NCI-H1694 (cell line): ENCODE measurements around the gene SPATA33.

Source experiments
- DNase-seq: peaks from one replicate; lab custom pipeline; 2025; lab: John Stamatoyannopoulos, UW

The SPATA33 gene

GRCh38 chr16:89709716-89710432, 52.2 kb downstream of the SPATA33 start:
- DNase-seq = no peak

DNA sequence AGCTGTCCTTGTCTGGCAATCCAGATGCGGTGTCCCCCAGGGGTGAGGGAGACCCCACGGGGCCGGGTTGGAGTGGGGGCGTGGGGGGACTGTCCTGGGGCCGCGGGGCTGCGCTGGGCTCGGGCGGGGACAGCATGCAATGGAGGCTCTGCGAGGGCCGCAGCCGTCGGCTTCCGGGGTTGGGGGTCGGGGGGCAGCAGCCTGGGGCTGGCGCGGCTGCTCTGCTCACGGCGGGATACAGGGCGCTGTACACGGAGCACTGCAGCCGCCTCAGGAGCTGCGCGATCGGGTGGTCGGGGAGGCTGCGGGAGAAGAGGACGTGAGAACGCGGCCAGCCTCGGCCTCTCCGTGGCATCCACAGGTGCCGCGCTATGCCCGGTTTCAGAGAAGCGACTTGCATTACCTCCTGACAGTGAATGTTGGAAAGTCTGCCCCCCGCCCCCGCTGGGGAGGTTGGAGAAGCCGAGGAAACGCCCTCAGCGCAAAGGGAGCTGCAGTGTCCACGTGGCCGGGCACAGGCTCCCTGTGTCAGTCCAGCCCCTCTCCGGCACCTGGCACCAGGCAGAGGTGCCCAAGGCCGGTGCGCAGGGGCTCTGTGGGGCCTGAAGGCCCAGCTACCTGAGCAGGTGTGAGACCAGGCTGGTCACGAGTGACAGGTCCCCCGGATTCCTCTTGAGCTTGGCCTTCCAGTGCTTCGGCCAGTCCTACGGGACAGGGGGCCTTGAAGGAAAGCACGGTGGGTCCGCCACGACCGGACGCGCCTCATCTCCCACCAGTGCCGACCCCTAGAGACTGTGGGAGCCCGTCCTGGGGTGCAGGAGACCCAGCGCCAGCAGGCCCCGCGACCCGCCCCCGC, 53.3 kb downstream of the SPATA33 start:
- DNase-seq = no peak

GRCh38 chr16:89711601-89712273, 54.1 kb downstream of the SPATA33 start:
- DNase-seq = peak; percentile 23

DNA sequence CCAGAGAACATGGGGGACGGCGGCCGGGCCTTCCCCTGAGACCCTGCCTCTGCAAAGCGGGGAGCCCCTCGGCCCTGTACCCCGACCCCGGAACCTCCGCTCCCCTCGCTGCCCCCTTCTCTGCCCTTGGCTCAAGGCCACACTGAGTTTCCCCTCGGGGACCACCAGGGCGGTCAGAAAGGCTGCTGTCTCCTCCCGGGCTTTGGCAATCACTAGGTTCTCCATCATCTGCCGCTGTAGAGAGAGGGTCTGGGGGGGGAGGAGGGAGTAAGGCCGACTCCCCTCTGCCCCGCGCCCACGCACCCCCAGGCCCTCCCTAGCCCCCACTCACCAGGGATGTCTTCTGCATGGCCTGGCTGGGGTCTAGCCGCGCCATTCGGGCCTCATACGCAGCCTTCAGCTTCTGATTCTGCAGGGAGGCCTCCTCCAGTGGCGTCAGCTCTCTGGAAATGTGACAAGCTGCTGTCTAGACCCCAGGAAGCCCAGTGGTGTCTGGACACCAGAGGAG, 54.7 kb downstream of the SPATA33 start:
- no peak for DNase-seq

- no peak for DNase-seq
Measured at GRCh38 chr16:89716493-89716892, 58.9 kb downstream of the SPATA33 start.

GRCh38 chr16:89716916-89717687, 59.5 kb downstream of the SPATA33 start:
- DNase-seq = no peak

DNA sequence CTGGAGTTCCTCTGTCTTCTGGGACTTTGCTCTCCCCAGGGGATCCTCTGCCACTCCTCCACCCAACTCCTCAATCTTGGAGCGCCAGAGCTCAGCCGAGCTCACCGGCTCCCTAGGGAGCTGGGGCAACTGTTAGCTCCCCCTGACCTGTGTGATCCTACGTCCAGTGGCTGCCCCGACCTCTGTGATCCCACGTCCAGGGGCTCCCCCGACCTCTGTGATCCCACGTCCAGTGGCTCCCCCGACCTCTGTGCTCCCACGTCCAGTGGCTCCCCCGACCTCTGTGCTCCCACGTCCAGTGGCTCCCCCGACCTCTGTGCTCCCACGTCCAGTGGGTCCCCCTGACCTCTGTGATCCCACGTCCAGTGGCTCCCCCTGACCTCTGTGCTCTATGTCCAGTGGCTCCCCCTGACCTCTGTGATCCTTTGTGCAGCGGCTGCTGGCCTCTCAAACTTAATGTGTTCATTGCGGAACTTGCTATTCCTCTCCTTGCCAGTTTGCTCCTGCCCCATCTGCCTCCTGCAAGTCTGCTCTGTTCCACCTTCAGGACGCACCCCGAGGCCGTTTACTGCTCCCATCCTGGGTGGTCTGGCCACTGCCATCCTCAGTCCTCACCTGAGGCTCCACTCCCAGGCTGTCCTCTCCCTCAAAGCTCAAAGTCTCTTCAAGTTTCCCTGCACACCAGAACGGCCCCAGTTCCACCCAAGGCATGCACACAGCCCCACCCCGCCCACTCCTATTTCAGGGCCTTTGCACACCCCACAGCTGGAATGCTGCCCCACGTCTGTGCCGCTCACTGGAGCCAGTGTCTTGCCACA, 60.3 kb downstream of the SPATA33 start:
- no peak for DNase-seq
